Loucy (cell line): ENCODE results near the gene FAM83C.

Experiments used
- EZH2phosphoT487 ChIP-seq: fragments of 200-600 bp; IDR thresholded peaks from 2 replicates; pipeline ENCODE4 v1.6.1; 2018; ENCODE audit warnings: antibody characterized with exemption, mild to moderate bottlenecking, moderate library complexity, borderline replicate concordance
- TF ChIP-seq, protein P1 (sequence below): fragments of 200-600 bp; sonication (generic); conservative IDR thresholded peaks from 2 replicates; pipeline ENCODE4 v1.5.1; 2014; ENCODE audit warnings: mild to moderate bottlenecking, antibody characterized with exemption, low read length

DNA sequence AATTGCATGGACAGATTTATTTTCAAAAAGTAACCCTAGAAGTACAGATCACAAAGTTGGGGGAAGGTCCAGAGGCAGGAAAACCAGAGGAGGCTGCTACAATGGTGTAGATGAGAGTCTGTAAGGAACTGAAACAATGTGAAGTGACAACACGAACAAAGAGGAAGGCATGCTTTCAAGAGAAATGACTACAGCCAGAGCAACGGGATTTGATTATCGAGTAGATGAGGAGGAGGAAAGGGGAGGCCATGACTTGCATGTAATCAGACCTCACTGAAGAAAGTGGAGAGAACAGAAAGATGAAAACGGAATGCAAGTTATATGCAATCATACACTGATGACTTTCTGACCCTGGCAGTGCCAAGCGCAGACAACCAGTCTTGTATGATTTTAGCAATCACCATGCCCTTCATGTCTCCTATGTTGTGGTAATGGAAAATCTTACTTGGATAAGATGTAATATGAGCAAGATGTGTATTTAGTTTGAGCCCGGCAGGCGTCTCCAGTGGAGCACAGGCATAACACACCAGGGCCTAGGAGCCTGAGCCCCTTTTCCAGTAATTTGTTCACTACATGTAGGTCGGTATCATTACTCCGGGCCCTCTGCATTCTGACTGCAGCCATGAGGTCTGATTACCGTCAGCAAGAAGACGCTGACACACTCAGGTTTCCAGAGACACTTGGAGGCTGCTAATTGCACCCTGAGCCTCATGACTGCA is 34.0 kb upstream of the FAM83C start:
- TF ChIP-seq, protein P1, sequence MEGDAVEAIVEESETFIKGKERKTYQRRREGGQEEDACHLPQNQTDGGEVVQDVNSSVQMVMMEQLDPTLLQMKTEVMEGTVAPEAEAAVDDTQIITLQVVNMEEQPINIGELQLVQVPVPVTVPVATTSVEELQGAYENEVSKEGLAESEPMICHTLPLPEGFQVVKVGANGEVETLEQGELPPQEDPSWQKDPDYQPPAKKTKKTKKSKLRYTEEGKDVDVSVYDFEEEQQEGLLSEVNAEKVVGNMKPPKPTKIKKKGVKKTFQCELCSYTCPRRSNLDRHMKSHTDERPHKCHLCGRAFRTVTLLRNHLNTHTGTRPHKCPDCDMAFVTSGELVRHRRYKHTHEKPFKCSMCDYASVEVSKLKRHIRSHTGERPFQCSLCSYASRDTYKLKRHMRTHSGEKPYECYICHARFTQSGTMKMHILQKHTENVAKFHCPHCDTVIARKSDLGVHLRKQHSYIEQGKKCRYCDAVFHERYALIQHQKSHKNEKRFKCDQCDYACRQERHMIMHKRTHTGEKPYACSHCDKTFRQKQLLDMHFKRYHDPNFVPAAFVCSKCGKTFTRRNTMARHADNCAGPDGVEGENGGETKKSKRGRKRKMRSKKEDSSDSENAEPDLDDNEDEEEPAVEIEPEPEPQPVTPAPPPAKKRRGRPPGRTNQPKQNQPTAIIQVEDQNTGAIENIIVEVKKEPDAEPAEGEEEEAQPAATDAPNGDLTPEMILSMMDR, result no peak
- TF ChIP-seq EZH2phosphoT487, result no peak
